RPMI7951 (cell line): Measurements from ENCODE around the gene EDC3. TPM values are rescaled to one million over a fixed set of nuclear protein-coding genes. Genes with fewer than 3 reads are reported as not detected.
"Not testable (repeated sequence)": the region's sequence is repeated elsewhere in the genome, so short reads cannot be mapped to it uniquely, and the experiment has no call there.

ENCODE experiments used
- DNase-seq: peaks from one replicate; pipeline ENCODE4 v3.0.0-alpha.2; 2012; ENCODE audit warnings: low read depth
- total RNA-seq: library from RNA; depleted of rRNA; stranded (reverse); fragments of >200 nt; shearing (Covaris generic); gene quantifications from 2 replicates; pipeline ENCODE4 v1.2.3, GENCODE V29; 2014; rRNA removed

Gene EDC3
- 7.4 and 10.6 TPM in 2 replicates for total RNA-seq

DNA sequence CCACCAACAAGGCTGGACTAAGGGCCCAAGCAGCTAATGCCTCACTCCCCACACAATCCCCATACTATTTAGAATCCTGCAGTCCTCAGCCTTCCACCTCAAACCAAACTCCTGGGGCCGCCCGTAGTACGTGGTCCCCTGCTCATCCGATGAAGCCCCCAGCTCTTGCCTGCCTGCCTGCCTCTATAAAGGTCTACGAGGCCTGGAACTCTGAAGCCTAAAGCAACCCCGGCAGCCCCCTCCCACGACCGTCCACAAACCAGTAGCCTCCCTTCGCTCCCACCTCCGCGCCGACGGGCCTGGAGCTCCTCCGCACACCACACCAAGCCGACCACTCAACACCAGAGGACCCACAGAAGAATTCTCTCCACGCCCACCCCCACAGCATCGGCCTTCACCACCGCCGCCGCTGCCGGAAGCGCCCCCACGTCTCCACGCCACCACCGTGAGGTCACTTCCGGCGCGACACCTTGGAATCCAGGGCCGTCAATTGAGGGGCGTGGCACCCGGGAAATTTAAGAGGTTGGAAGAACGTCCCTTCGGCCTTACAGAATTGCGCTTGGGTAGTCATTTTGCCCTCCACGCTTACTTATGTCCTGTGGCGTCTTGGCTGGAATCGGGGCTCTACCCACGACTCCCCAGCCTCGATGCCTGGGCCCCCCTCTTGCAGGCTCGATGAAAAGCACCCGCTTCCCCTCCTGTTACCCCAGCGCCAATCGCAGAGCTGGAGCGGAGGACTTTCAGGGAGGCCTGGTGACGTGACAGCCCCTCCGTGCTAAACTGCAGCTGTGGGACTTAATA, at the start of gene EDC3:
Gene EDC3 (minus strand): TSS at position 428 of the 801 bp plus-strand sequence. CDS start 20,900 bp downstream, outside the sequence.
- DNase-seq, result peak; percentile 84

GRCh38 chr15:74742422-74742821, 46.6 kb upstream of the EDC3 start:
- DNase-seq, result no peak

GRCh38 chr15:74738239-74738638, 42.4 kb upstream of the EDC3 start:
- not testable (repeated sequence) for DNase-seq

- no peak for DNase-seq
Measured at GRCh38 chr15:74735305-74735704, 39.5 kb upstream of the EDC3 start.

- no peak for DNase-seq
Measured at GRCh38 chr15:74733269-74733668, 37.4 kb upstream of the EDC3 start.

DNA sequence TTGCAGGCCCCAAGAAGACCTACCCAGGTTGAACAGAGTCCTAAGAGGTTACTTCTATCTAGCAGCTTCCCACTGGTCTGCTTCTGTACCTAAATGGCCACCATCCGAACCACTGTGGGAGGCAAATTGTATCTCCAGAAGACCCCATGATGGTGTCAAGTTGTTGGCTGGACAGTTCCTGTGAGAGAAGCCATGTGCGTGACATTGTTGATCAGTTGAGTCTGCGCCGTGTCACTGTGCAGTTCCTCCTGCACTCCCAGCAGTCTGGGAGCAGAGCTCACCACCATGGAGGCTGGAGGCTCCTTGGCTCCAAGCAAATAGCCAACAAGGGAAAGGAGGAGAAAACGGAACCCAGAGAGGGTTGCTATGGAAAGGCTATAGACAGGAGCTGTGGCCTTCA, 37.0 kb upstream of the EDC3 start:
- DNase-seq, result no peak

- no peak for DNase-seq
Measured at GRCh38 chr15:74730619-74731316, 34.9 kb upstream of the EDC3 start.

DNA sequence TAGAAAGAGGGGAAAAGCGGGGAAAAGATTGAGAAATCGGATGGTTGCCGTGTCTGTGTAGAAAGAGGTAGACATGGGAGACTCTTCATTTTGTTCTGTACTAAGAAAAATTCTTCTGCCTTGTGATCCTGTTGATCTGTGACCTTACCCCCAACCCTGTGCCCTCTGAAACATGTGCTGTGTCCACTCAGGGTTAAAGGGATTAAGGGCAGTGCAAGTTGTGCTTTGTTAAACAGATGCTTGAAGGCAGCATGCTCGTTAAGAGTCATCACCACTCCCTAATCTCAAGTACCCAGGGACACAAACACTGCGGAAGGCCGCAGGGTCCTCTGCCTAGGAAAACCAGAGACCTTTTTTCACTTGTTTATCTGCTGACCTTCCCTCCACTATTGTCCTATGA, 33.5 kb upstream of the EDC3 start:
- DNase-seq, result not testable (repeated sequence)

DNA sequence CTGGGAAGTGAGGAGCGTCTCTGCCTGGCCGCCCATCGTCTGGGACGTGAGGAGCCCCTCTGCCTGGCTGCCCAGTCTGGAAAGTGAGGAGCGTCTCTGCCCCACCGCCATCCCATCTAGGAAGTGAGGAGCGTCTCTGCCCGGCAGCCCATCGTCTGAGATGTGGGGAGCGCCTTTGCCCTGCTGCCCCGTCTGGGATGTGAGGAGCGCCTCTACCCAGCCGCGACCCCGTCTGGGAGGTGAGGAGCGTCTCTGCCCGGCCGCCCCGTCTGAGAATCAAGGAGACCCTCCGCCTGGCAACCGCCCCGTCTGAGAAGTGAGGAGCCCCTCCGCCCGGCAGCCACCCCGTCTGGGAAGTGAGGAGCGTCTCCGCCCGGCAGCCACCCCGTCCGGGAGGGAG, 32.9 kb upstream of the EDC3 start:
- DNase-seq, result not testable (repeated sequence)

DNA sequence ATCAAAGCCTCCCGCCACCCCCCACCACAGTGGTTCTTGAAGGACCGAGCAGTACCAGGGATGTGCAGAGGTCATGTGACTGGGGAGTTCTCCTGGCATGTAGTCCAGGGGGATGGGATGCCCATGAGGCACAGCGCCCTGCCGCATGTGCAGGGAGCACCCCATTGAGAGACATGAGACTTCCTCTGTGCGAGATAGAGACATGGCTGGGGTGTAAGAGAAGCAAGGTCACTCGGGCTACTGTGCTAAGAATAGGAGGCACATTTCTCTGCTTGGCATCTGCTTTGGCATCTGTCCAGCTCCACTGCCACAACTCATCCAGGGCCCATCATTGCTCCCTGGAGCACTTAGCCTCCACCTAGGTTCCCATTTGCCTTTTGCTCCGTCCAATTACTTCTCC, 31.9 kb upstream of the EDC3 start:
- peak; percentile 18 for DNase-seq

- no peak for DNase-seq
Measured at GRCh38 chr15:74726774-74727164, 30.9 kb upstream of the EDC3 start.

- DNase-seq, result peak; percentile 55
Measured at GRCh38 chr15:74725845-74726773, 30.3 kb upstream of the EDC3 start.

GRCh38 chr15:74725225-74725774, 29.5 kb upstream of the EDC3 start, which contains the start of gene CYP1A1:
Gene CYP1A1 (minus strand): TSS chr15:74725528. CDS start chr15:74723097, 2,431 bp downstream.
- DNase-seq, result peak; percentile 29

GRCh38 chr15:74724570-74725224, 28.9 kb upstream of the EDC3 start:
- DNase-seq, result no peak

DNA sequence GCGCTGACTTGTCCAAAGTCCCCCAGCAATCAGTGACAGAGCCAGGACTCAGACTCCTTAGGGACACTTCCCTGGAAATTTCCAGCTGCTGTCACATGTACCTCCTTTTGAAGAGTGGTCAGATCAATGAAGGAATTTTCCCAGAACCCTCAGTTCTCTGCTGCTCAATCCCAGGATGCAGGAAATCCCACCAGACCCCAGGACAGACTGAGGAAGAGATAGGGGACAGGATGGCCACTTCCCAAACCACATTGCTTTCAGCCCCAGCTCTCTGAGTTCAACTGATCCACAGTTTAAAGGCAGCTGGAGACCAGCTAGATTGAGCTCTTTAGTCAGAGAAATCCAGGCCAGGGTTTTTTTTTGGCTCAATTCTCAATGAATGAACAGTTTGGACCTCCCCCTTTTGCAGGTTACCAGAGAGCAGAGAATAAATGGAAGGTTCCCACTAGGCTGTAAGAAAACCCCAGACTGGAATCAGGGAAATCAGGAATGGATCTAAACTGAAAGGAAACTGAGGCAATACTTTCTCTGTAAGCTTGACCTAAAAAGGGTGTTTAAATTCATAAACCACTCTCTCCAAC, 28.0 kb upstream of the EDC3 start:
- DNase-seq, result peak; percentile 72

GRCh38 chr15:74723187-74723586, 27.4 kb upstream of the EDC3 start:
- DNase-seq, result no peak

- no peak for DNase-seq
Measured at GRCh38 chr15:74722591-74722990, 26.8 kb upstream of the EDC3 start.

- no peak for DNase-seq
Measured at GRCh38 chr15:74716651-74717050, 20.8 kb upstream of the EDC3 start.

DNA sequence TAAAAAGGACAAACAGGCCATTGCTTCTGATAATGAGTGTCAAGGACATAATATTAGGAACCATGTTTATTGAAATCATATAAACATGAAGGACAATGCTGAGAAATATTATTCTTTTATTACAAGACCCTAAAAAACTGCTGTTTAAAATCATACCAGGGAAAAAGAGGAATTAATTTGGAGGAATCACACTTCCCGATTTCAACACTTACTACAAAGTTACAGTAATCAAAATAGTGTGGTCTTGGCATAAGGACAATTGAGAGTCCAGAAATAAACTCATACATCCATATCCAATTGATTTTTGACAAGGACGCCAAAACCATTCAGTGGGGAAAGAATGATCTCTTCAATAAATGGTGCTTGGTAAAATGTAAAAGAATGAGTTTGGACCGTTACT, 16.5 kb upstream of the EDC3 start:
- no peak for DNase-seq

DNA sequence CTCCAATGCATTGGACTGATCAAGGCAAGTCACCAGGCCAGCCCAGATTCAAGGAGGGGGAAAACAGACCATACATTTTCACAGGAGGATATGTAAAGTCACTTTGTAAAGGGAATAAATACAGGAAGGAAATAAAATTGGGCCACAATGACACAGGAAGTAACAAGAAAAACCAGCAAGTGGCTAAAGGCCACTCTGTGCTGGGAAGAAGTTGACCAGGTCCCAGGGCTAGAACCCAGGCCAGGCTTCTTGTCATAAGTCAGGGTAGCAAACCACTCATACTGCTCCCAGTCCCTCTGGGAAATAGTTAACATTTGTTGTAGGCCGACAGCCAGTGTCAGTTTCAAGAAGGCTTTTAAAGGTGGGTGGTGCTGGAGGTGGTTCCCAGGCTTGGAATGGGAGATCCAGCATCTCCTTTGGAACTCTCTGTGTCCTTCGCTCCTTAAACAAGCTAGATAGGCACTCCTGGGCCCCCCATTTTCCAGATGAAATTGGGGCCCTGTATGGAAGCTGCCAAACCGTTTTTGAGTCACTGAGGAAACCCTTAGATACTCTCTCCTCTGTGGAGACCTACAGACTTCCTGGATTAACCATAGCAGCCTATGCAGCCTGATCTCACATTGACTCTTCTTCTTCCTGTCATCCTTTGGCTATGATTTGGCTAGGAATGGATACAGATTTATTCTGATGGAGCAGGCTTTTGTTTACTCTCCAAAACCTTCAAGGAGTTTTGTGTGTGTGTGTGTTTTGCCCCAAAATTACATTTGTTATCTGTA, 14.7 kb upstream of the EDC3 start:
- no peak for DNase-seq
